ENCODE results near the gene IGFBP6.

- TF ChIP-seq CTCF (IDR thresholded peaks at IDR 0.05) (no peak), ZFX (IDR thresholded peaks at IDR 0.05; ENCODE audit: borderline replicate concordance) (no peak)
Observed at GRCh38 chr12:53060721-53061276, 36.7 kb upstream of the IGFBP6 start.

Data from 22Rv1 (cell line).